Naive thymus-derived CD4-positive, alpha-beta T cell (primary cell): ENCODE results near the gene P2RX2. TPM values are rescaled to one million over a fixed set of nuclear protein-coding genes. Genes with fewer than 3 reads are reported as not detected.

ENCODE experiments used
- ATAC-seq: fragments of 150-1000 bp; cut with Tn5 transposase; 2 replicates; pipeline ENCODE4 v1.10.0; 2021; ENCODE audit warnings: mild to moderate bottlenecking, moderate library complexity
- CTCF ChIA-PET: fragments of 350-600 bp; sonication (Branson Sonifier 250); formaldehyde crosslinking; loops from one replicate; lab custom pipeline; 2021; ENCODE audit warnings: antibody characterized with exemption; lab: Charles Lee
- POLR2A ChIA-PET: fragments of 350-600 bp; sonication (Branson Sonifier 250); formaldehyde crosslinking; loops from one replicate; lab custom pipeline; 2021; ENCODE audit warnings: antibody characterized with exemption, inconsistent platforms; lab: Charles Lee
- DNase-seq, 9 donors: peaks; one replicate each; pipeline versions ENCODE4 v3.0.0 to v3.0.0-alpha.2; 2020 to 2022; ENCODE audit warnings: mixed read lengths in 1 of 9
- H3K27ac ChIP-seq: one replicate; pipeline ENCODE4 v1.7.0; 2013; ENCODE audit warnings: mild to moderate bottlenecking, low read depth, low read length, moderate library complexity
- H3K27me3 ChIP-seq, 2 donors: one replicate each; pipeline ENCODE4 v1.7.0; 2013; ENCODE audit warnings: low read length in 2 of 2, mild to moderate bottlenecking in 2 of 2, moderate library complexity in 2 of 2; ENCODE audit not compliant: control insufficient read depth in 2 of 2, insufficient read depth in 2 of 2
- H3K36me3 ChIP-seq, 3 experiments: 1 replicate in 2 of 3; 2 replicates in 1 of 3; pipeline ENCODE4 v1.7.0; 2013; ENCODE audit warnings: low read length in 3 of 3, mild to moderate bottlenecking in 3 of 3, moderate library complexity in 1 of 3; ENCODE audit not compliant: insufficient read depth in 3 of 3, control insufficient read depth in 2 of 3
- H3K4me1 ChIP-seq, 2 donors: one replicate each; pipeline ENCODE4 v1.7.0; 2013; ENCODE audit warnings: low read length in 2 of 2, mild to moderate bottlenecking in 2 of 2, moderate library complexity in 1 of 2; ENCODE audit not compliant: control insufficient read depth in 2 of 2, insufficient read depth in 2 of 2
- H3K4me3 ChIP-seq: 2 replicates; pipeline ENCODE4 v1.7.0; 2013; ENCODE audit warnings: mild to moderate bottlenecking, low read length
- H3K9me3 ChIP-seq, 3 experiments: 1 replicate in 2 of 3; 2 replicates in 1 of 3; pipeline ENCODE4 v1.7.0; 2013; ENCODE audit warnings: low read length in 3 of 3; ENCODE audit not compliant: control insufficient read depth in 2 of 3
- H3K27ac Mint-ChIP-seq, 9 donors: one replicate each; pipeline ENCODE4 v1.8.0; 2020 to 2022; ENCODE audit warnings: mixed read lengths in 9 of 9, mild to moderate bottlenecking in 8 of 9, moderate library complexity in 5 of 9, inconsistent platforms in 2 of 9
- H3K27me3 Mint-ChIP-seq, 5 donors: one replicate each; pipeline ENCODE4 v1.8.0; 2021 to 2022; ENCODE audit warnings: mixed read lengths in 5 of 5, mild to moderate bottlenecking in 1 of 5
- H3K36me3 Mint-ChIP-seq, 5 donors: one replicate each; pipeline ENCODE4 v1.8.0; 2020 to 2022; ENCODE audit warnings: mixed read lengths in 5 of 5, mild to moderate bottlenecking in 3 of 5, inconsistent platforms in 1 of 5
- H3K4me1 Mint-ChIP-seq, 7 donors: one replicate each; pipeline ENCODE4 v1.8.0; 2020 to 2022; ENCODE audit warnings: mixed read lengths in 7 of 7, mild to moderate bottlenecking in 3 of 7, inconsistent platforms in 1 of 7
- H3K4me3 Mint-ChIP-seq, 10 donors: one replicate each; pipeline ENCODE4 v1.8.0; 2020 to 2022; ENCODE audit warnings: mild to moderate bottlenecking in 10 of 10, mixed read lengths in 10 of 10, moderate library complexity in 6 of 10, inconsistent platforms in 2 of 10
- H3K9me3 Mint-ChIP-seq, 11 donors: one replicate each; pipeline ENCODE4 v1.8.0; 2020 to 2022; ENCODE audit warnings: mixed read lengths in 11 of 11, mild to moderate bottlenecking in 4 of 11, inconsistent platforms in 1 of 11, moderate library complexity in 1 of 11
- intact Hi-C, 2 donors: fragments of 100-400 bp; cut with micrococcal nuclease; formaldehyde crosslinking; loops; one replicate each; pipeline ENCODE4 v1.15.1; 2023
- polyA plus RNA-seq, 2 donors: library from polyadenylated mRNA; unstranded; fragments of 300-500 nt; fragmentation: Illumina TruSeq; gene quantifications; one replicate each; pipeline ENCODE4 v1.2.3, GENCODE V29; 2021
- total RNA-seq, 6 experiments: library from RNA in 5 of 6; stranded (reverse) in 5 of 6; gene quantifications; 1 replicate in 5 of 6; 2 replicates in 1 of 6; pipeline ENCODE4 v1.2.3 and lab custom pipeline; 2021 to 2026

P2RX2 gene
- total and polyA plus RNA-seq, 7 experiments from 2014 or later = 0.32 TPM; not detected in 6

DNA sequence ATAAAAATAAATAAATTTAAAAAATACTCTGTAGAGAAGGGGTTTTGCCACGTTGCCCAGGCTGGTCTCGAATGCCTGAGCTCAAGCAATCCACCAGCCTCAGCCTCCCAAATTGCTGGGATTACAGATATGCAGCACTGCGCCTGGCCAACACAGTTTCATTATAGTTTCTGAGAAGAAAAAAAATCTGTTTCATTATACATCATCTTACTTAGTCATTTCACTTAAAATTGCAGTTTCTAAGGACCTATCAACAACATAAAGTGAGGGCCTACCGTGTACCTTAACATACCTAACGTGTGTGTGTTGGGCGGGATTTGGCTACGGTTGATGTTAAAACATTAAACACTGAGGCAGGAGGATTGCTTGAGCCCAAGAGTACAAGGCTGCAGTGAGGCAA, 28.3 kb downstream of the P2RX2 start:
- Histone ChIP-seq H3K9me3 (no peaks in the 10 kb centered on the region), H3K4me3 (no peak overlapping the region), H3K27ac (no peak overlapping the region), H3K36me3 (peaks cover 0 to 54% (median 6%) of the 10 kb centered on the region in 3 experiments), H3K27me3 (no peaks in the 10 kb centered on the region), H3K4me1 (no peaks in the 10 kb centered on the region)
- ATAC-seq (no peak), DNase-seq (no peak)
- Mint-ChIP-seq H3K4me3 (no peak overlapping the region), H3K9me3 (no peaks in the 10 kb centered on the region), H3K36me3 (peaks cover 6 to 37% (median 16%) of the 10 kb centered on the region in 5 donors), H3K27me3 (no peaks in the 10 kb centered on the region), H3K27ac (no peak overlapping the region), H3K4me1 (no peaks in the 10 kb centered on the region)
- POLR2A ChIA-PET = no interaction called here
- CTCF ChIA-PET = no interaction called here
- intact Hi-C loops = no loop called here

DNA sequence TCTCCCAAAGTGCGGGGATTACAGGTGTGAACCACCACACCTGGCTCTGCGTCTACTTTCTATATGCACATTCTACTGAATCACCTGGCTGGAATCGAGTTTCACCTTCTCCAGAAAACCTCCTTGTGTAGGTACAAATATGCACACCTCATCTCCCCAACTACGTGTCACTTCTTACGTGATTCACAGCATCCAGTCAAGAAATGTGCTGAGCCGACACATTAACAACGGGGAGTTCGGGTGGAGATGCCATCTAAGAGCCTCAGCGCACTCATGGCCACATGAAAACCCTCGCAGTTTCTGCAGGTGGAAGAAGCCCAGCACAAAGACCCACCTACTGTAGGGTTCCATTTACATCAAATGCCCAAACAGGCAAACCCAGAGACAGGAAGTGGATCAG, 29.3 kb downstream of the P2RX2 start:
- Mint-ChIP-seq H3K27me3 (no peaks in the 10 kb centered on the region), H3K27ac (no peak overlapping the region), H3K4me1 (no peaks in the 10 kb centered on the region), H3K4me3 (no peak overlapping the region), H3K36me3 (peaks cover 4 to 42% (median 20%) of the 10 kb centered on the region in 5 donors), H3K9me3 (peaks cover 0 to 2% (median 0%) of the 10 kb centered on the region in 11 donors)
- POLR2A ChIA-PET = no interaction called here
- Histone ChIP-seq H3K9me3 (no peaks in the 10 kb centered on the region), H3K27me3 (no peaks in the 10 kb centered on the region), H3K36me3 (peaks cover 0 to 50% (median 10%) of the 10 kb centered on the region in 3 experiments), H3K4me1 (no peaks in the 10 kb centered on the region), H3K4me3 (no peak overlapping the region), H3K27ac (no peak overlapping the region)
- DNase-seq (no peak), ATAC-seq (no peak)
- intact Hi-C loops = no loop called here
- CTCF ChIA-PET = interaction anchor here (0.6 kb wide), 1 partner anchor 43 kb away, joined by 6 read pairs; no protein-coding TSS in a partner anchor

- H3K4me1 ChIP-seq = no peaks in the 10 kb centered on the region
- ATAC-seq (no peak), DNase-seq (no peak)
- H3K9me3 ChIP-seq = no peaks in the 10 kb centered on the region
- no peak overlapping the region for H3K27ac ChIP-seq
- Mint-ChIP-seq H3K4me1 (no peaks in the 10 kb centered on the region), H3K4me3 (no peak overlapping the region), H3K9me3 (peaks cover 0 to 2% (median 0%) of the 10 kb centered on the region in 11 donors), H3K36me3 (peaks cover 4 to 44% (median 23%) of the 10 kb centered on the region in 5 donors), H3K27me3 (no peaks in the 10 kb centered on the region), H3K27ac (no peak overlapping the region)
- peaks cover 0 to 45% (median 10%) of the 10 kb centered on the region in 3 experiments for H3K36me3 ChIP-seq
- intact Hi-C loops = no loop called here
- no peaks in the 10 kb centered on the region for H3K27me3 ChIP-seq
- POLR2A ChIA-PET = no interaction called here
- CTCF ChIA-PET = interaction anchor here (0.7 kb wide), 1 partner anchor 496 kb away, joined by 4 read pairs; no protein-coding TSS in a partner anchor
- H3K4me3 ChIP-seq = no peak overlapping the region
These were observed 30.1 kb downstream of the P2RX2 start for GRCh38 chr12:132648616-132649225.

DNA sequence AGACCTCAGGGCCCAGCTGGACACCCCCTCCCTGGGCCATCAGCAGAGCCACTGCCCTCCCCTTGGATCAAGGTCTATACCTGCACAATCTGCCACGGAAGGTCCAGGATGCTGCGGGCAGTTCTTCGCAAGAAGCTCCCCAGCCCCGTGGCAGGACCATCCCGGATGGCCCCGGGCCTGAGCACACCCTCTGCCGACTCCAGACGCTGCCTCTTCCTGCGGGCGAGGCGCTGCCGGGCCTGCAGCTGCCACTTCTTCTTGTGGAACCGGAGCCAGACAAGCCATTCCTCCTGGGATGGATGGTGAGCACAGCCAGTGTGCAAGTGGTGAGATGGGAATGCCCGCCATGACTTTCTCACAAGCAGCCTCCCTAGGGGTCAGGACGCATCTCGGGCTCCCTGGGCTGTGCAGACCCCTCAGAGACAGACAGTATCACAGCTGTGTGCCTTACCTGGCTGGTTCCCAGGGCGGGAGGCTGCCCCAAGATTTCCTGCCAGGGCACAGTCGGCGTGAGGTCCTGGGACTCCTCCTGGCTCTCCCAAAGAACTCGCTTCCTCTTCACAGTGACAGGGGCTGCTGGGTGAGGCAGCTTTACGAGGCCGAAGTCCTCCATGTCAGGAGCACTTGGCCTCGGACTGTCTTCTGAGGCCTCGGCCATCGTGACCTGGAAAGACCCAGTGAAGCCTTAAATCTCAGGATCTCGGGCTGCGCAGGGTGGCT, 30.8 kb downstream of the P2RX2 start:
- H3K27ac Mint-ChIP-seq = no peak overlapping the region
- H3K27ac ChIP-seq = no peak overlapping the region
- no peaks in the 10 kb centered on the region for H3K27me3 Mint-ChIP-seq
- ChIA-PET POLR2A (no interaction called here), CTCF (no interaction called here)
- peaks cover 0 to 43% (median 10%) of the 10 kb centered on the region in 3 experiments for H3K36me3 ChIP-seq
- H3K4me3 ChIP-seq = no peak overlapping the region
- no peaks in the 10 kb centered on the region for H3K27me3 ChIP-seq
- intact Hi-C loops = no loop called here
- H3K4me1 Mint-ChIP-seq = no peaks in the 10 kb centered on the region
- DNase-seq (no peak), ATAC-seq (no peak)
- no peak overlapping the region for H3K4me3 Mint-ChIP-seq
- no peaks in the 10 kb centered on the region for H3K9me3 ChIP-seq
- peaks cover 4 to 43% (median 24%) of the 10 kb centered on the region in 5 donors for H3K36me3 Mint-ChIP-seq
- peaks cover 0 to 2% (median 0%) of the 10 kb centered on the region in 11 donors for H3K9me3 Mint-ChIP-seq
- H3K4me1 ChIP-seq = no peaks in the 10 kb centered on the region

DNA sequence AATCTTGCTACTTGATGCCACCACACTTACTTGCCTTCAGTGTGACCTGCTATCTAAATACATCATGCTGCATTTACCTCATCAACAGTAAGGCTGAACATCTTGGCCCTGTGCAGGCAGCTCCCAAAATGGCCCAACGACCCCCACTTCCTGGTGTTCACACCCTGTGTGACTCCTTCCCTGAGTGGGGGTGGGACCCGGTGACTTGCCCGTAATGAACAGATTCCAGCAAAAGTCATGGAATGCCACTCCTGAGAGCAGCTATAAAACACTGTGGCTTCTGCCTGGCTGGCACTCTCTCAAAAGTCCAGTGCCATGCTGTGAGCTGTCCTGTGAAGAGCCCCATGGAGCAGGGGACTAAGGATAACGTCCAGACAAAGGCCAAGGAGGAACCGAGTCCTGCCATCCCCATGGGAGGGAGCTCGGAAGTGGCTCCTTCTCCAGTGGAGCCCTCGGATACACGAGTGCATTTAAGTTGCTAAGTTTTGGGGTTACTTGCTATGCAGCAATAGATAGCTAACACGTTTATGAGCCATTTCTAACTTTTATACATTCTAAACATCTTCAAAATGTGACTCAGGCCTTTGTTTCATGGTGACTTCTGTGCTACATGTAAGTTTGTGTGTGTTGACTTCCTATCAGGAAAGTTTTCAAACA, 33.0 kb downstream of the P2RX2 start:
- intact Hi-C loops = no loop called here
- no peaks in the 10 kb centered on the region for H3K4me1 ChIP-seq
- Mint-ChIP-seq H3K4me1 (no peaks in the 10 kb centered on the region), H3K4me3 (no peak overlapping the region), H3K9me3 (peaks cover 0 to 2% (median 0%) of the 10 kb centered on the region in 11 donors), H3K27me3 (no peaks in the 10 kb centered on the region), H3K27ac (peak overlapping the region in 1 of 9 donors; percentile 50), H3K36me3 (peaks cover 1 to 42% (median 19%) of the 10 kb centered on the region in 5 donors)
- H3K27ac ChIP-seq = no peak overlapping the region
- H3K36me3 ChIP-seq = peaks cover 0 to 42% (median 11%) of the 10 kb centered on the region in 3 experiments
- ChIA-PET POLR2A (interaction anchor here (0.6 kb wide), 1 partner anchor 719 kb away, joined by 3 read pairs; no protein-coding TSS in a partner anchor), CTCF (no interaction called here)
- ATAC-seq (no peak), DNase-seq (no peak)
- no peaks in the 10 kb centered on the region for H3K9me3 ChIP-seq
- H3K4me3 ChIP-seq = no peak overlapping the region
- no peaks in the 10 kb centered on the region for H3K27me3 ChIP-seq

DNA sequence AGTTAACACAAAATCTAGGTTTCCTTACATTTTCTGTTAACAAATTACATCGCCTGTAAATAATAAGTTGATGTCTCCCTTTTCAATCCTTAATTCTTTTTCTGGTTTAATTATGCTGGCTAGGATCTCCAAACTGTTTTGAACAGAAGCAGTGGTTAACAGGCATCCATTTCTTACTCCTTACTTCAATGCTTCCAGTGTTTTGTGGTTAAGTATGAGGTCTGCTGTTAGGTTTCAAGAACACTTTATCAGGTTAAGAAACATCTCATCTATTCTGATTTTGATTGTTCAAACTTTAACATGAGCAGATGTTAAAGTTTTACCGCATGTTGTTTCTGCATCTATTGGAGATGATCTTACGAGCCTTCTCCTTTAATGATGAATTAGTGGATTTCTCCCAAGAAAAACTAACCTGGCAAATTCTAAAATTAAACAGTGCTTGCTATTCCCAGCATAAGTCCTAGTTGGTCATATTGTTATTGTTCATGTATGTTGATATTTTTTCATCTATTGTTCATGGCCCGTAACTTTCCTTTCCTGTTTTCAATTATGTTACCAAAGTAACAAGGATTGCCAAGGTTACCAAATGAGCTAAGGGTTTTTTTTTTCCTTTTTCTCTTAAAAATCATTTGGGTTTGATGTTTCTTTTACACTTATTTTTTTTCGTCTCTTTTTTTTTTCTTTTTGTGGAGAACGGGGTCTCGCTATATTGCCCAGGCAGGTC, 35.2 kb downstream of the P2RX2 start:
- intact Hi-C loops = no loop called here
- POLR2A ChIA-PET = no interaction called here
- H3K4me3 Mint-ChIP-seq = no peak overlapping the region
- Histone ChIP-seq H3K4me3 (no peak overlapping the region), H3K27ac (no peak overlapping the region), H3K27me3 (no peaks in the 10 kb centered on the region), H3K9me3 (no peaks in the 10 kb centered on the region), H3K4me1 (no peaks in the 10 kb centered on the region), H3K36me3 (peaks cover 10 to 49% (median 15%) of the 10 kb centered on the region in 3 experiments)
- no peaks in the 10 kb centered on the region for H3K27me3 Mint-ChIP-seq
- ATAC-seq (no peak), DNase-seq (no peak)
- peaks cover 13 to 48% (median 28%) of the 10 kb centered on the region in 5 donors for H3K36me3 Mint-ChIP-seq
- H3K9me3 Mint-ChIP-seq = peaks cover 0 to 2% (median 0%) of the 10 kb centered on the region in 11 donors
- H3K4me1 Mint-ChIP-seq = peaks cover 0 to 4% (median 0%) of the 10 kb centered on the region in 7 donors
- no peak overlapping the region for H3K27ac Mint-ChIP-seq
- CTCF ChIA-PET = no interaction called here
